Common myeloid progenitor, CD34-positive (primary cell): ENCODE results near the gene DAZAP1.
"Not testable (repeated sequence)": the region's sequence is repeated elsewhere in the genome, so short reads cannot be mapped to it uniquely, and the experiment has no call there.

Source experiments
- CTCF ChIA-PET: fragments of 350-600 bp; sonication (Branson Sonifier 250); formaldehyde crosslinking; loops from one replicate; lab custom pipeline; 2021; ENCODE audit warnings: antibody characterized with exemption; lab: Charles Lee
- POLR2A ChIA-PET: fragments of 350-600 bp; sonication (Branson Sonifier 250); formaldehyde crosslinking; loops from one replicate; lab custom pipeline; 2021; ENCODE audit warnings: antibody characterized with exemption; lab: Charles Lee
- DNase-seq, 3 donors: peaks; one replicate each; pipeline versions ENCODE4 v3.0.0 to v3.0.0-alpha.2; 2013
- H3K27ac ChIP-seq, 2 experiments: 1 replicate in 1 of 2; 2 replicates in 1 of 2; pipeline ENCODE4 v1.7.0; 2013; ENCODE audit warnings: inconsistent platforms in 2 of 2, low read length in 2 of 2, mild to moderate bottlenecking in 2 of 2, low read depth in 1 of 2, moderate library complexity in 1 of 2; ENCODE audit not compliant: severe bottlenecking in 2 of 2, insufficient read depth in 1 of 2, poor library complexity in 1 of 2
- H3K27me3 ChIP-seq, 5 experiments: replicated peaks in 2 of 5; 1 replicate in 3 of 5; 2 replicates in 2 of 5; pipeline versions ENCODE4 v1.6.1 to v1.7.0; 2013; ENCODE audit warnings: low read length in 4 of 5, mild to moderate bottlenecking in 2 of 5, moderate library complexity in 2 of 5, inconsistent platforms in 1 of 5; ENCODE audit not compliant: insufficient read depth in 5 of 5, control insufficient read depth in 4 of 5
- H3K36me3 ChIP-seq, 4 experiments: 1 replicate in 2 of 4; 2 replicates in 2 of 4; pipeline versions ENCODE4 v1.6.1 to v1.7.0; 2013; ENCODE audit warnings: low read length in 3 of 4, control low read depth in 1 of 4, mild to moderate bottlenecking in 1 of 4; ENCODE audit not compliant: control insufficient read depth in 4 of 4, insufficient read depth in 4 of 4
- H3K4me1 ChIP-seq, 4 experiments: 1 replicate in 3 of 4; 2 replicates in 1 of 4; pipeline versions ENCODE4 v1.6.1 to v1.7.1; 2013; ENCODE audit warnings: low read length in 3 of 4, mild to moderate bottlenecking in 3 of 4, control low read depth in 1 of 4, inconsistent platforms in 1 of 4, moderate library complexity in 1 of 4; ENCODE audit not compliant: control insufficient read depth in 4 of 4, insufficient read depth in 4 of 4; ENCODE audit errors: control extremely low read depth in 1 of 4
- H3K4me3 ChIP-seq, 7 experiments: 1 replicate in 4 of 7; 2 replicates in 3 of 7; pipeline versions ENCODE4 v1.5.1 to v1.7.0; 2013; ENCODE audit warnings: mild to moderate bottlenecking in 7 of 7, low read length in 6 of 7, moderate library complexity in 6 of 7, inconsistent platforms in 2 of 7, low read depth in 2 of 7, control low read depth in 1 of 7; ENCODE audit not compliant: insufficient read depth in 4 of 7, control insufficient read depth in 1 of 7; ENCODE audit errors: extremely low read depth in 1 of 7
- H3K9me3 ChIP-seq, 5 experiments: 1 replicate in 4 of 5; 2 replicates in 1 of 5; pipeline versions ENCODE4 v1.6.1 to v1.7.1; 2013; ENCODE audit warnings: low read length in 4 of 5, mild to moderate bottlenecking in 2 of 5, inconsistent platforms in 1 of 5, low read depth in 1 of 5, moderate library complexity in 1 of 5; ENCODE audit not compliant: control insufficient read depth in 4 of 5, insufficient read depth in 2 of 5; ENCODE audit errors: control extremely low read depth in 1 of 5
- WGBS: methylation state at CpG from one replicate; pipeline ENCODE4 v1.1.5; 2013; ENCODE audit not compliant: insufficient coverage; 5-methylcytosine and 5-hydroxymethylcytosine counted together

The DAZAP1 gene

GRCh38 chr19:1474765-1475351 lies 67.5 kb downstream of the DAZAP1 start:
- H3K36me3 ChIP-seq, result peaks cover 0 to 22% (median 4%) of the 10 kb centered on the region in 4 experiments
- H3K27me3 ChIP-seq, result peaks cover 0 to 45% (median 17%) of the 10 kb centered on the region in 5 experiments
- H3K4me1 ChIP-seq, result peaks cover 0 to 36% (median 29%) of the 10 kb centered on the region in 4 experiments
- POLR2A ChIA-PET, result no interaction called here
- 97% methylated on average over 21 of the region's 26 CpGs for WGBS
- no peak overlapping the region for H3K4me3 ChIP-seq
- H3K9me3 ChIP-seq, result no peaks in the 10 kb centered on the region
- no peak for DNase-seq
- no peak overlapping the region for H3K27ac ChIP-seq
- CTCF ChIA-PET, result interaction anchor here (0.5 to 1.2 kb wide), 2 partner anchors 12 to 351 kb away, joined by 3 read pairs; no protein-coding TSS in a partner anchor

DNA sequence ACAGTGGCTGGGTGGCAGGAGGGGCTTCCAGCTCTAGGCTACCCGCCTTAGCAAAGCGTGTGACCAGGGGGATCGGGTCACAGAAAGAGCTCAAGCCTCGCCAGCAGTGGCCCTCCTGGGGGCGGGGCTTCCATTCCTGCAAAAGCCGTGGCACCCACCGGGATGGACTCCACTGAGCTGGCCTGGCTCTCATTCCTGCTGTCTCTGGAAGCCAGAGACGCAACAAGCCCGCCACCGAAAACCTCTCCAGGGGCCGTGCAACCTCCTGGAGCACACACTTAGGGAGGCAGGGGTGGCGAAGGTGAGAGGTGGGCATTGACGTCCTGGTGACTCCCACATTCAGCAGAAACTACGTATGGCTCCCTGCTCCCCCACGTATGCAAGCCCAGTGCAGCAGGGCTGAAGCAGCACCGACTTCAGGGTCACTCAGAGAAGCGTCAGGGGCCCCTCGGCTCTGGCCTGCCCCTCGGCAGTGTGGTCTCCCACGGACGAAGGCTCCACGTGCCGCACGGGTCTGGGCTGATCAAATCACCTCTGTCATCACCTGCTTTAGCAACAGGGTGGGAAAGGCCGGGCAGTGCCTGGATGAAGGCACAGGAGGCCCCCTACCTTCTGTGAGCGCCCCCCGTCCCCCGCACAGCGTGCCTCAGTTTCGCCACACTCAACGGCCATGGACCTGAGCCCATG lies 68.5 kb downstream of the DAZAP1 start:
- Histone ChIP-seq H3K27me3 (peaks cover 0 to 35% (median 14%) of the 10 kb centered on the region in 5 experiments), H3K36me3 (peaks cover 0 to 22% (median 4%) of the 10 kb centered on the region in 4 experiments), H3K4me3 (no peak overlapping the region), H3K4me1 (peaks cover 0 to 26% (median 19%) of the 10 kb centered on the region in 4 experiments), H3K27ac (no peak overlapping the region), H3K9me3 (no peaks in the 10 kb centered on the region)
- ChIA-PET CTCF (interaction anchor here (1.2 to 2.9 kb wide), 3 partner anchors 10 to 20 kb away, joined by 3 to 12 read pairs (median 3); no protein-coding TSS in a partner anchor), POLR2A (no interaction called here)
- no peak for DNase-seq
- WGBS, result 96% methylated on average over 27 of the region's 31 CpGs

DNA sequence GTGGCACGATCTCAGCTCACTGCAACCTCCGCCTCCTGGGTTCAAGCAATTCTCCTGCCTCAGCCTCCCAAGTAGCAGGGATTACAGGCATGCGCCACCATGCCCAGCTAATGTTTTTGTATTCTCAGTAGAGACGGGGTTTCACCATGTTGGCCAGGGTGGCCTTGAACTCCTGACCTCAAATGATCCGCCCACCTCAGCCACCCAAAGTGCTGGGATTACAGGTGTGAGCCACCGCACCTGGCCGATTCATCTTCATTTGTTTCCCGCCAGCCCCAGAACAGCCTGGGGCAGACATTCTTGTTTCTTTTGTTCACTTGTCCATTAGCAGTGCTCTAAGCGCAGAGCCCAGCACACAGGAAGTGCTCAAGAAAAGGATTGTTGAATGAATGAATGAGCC lies 69.7 kb downstream of the DAZAP1 start:
- DNase-seq, H3K9me3 ChIP-seq, POLR2A ChIA-PET, H3K27ac ChIP-seq, H3K4me3 ChIP-seq: not testable (repeated sequence)
- H3K27me3 ChIP-seq, result peaks cover 0 to 23% (median 5%) of the 10 kb centered on the region in 5 experiments
- H3K36me3 ChIP-seq, result peaks cover 0 to 22% (median 4%) of the 10 kb centered on the region in 4 experiments
- CTCF ChIA-PET, result interaction anchor here (2.9 kb wide), 1 partner anchor 11 kb away, joined by 12 read pairs; no protein-coding TSS in a partner anchor
- 97% methylated on average over 8 of the region's 9 CpGs for WGBS
- peaks cover 0 to 15% (median 12%) of the 10 kb centered on the region in 4 experiments for H3K4me1 ChIP-seq

GRCh38 chr19:1478934-1479707 lies 71.7 kb downstream of the DAZAP1 start, which contains the start of gene C19orf25:
Gene C19orf25, minus strand, starts transcription at chr19:1479215. Its CDS starts 312 bp downstream, at chr19:1478903.
- ChIA-PET CTCF (no interaction called here), POLR2A (no interaction called here)
- Histone ChIP-seq H3K27ac (peak within 1 kb of the TSS; percentile 33 to 75), H3K4me3 (peak within 1 kb of the TSS; percentile 56 to 86 (median 72)), H3K36me3 (peaks cover 0 to 19% (median 4%) of the 10 kb centered on the region in 4 experiments), H3K27me3 (peaks cover 0 to 6% (median 0%) of the 10 kb centered on the region in 5 experiments), H3K4me1 (peaks cover 0 to 15% (median 12%) of the 10 kb centered on the region in 4 experiments), H3K9me3 (no peaks in the 10 kb centered on the region)
- DNase-seq, result peak; percentile 88 to 93 (median 93)
- WGBS, result 0% methylated on average over 67 of the region's 71 CpGs

DNA sequence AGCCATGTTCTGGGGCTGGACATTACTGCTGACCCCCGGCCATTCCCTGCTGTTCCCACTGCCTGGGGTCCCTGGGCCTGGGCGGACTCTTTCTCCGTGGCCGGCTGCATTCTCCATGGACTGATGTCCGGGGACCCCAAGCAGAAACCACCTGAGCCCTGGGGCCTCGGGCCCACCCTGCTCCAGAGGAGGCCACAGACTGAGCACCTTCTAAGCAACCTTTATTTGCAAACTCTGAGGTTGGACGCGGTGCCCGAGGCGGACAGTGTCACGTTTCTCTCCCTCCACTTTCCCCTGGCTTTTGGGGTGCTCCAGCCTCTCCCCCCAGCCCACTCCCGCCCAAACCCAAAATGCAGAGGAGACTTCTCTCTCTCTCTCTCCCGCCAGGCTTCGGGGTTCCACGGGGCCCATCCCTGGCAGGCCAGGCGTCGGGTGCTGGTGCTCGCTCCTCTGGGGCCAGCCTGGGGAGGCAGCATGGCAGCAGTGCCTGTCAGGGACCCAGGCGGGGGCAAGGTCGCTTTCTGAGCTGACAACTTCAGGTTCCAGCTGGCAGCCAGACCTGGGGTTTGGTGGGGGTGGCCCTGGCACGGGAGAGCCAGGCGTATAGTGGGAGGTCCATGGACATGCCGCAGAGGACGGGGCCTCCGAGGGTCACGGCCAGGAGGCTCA lies 74.0 kb downstream of the DAZAP1 start:
- Histone ChIP-seq H3K4me1 (peaks cover 0 to 15% (median 12%) of the 10 kb centered on the region in 4 experiments), H3K27me3 (no peaks in the 10 kb centered on the region), H3K9me3 (no peaks in the 10 kb centered on the region), H3K4me3 (no peak overlapping the region), H3K27ac (no peak overlapping the region), H3K36me3 (peaks cover 0 to 6% (median under 1%) of the 10 kb centered on the region in 4 experiments)
- ChIA-PET CTCF (interaction anchor here (1.2 kb wide), 2 partner anchors 10 to 15 kb away, joined by 3 to 4 read pairs; no protein-coding TSS in a partner anchor), POLR2A (no interaction called here)
- 92% methylated on average over 20 of the region's 26 CpGs for WGBS
- DNase-seq, result no peak

- Histone ChIP-seq H3K4me3 (no peak overlapping the region), H3K4me1 (peaks cover 0 to 15% (median 12%) of the 10 kb centered on the region in 4 experiments), H3K36me3 (peaks cover 0 to 3% (median 0%) of the 10 kb centered on the region in 4 experiments), H3K27me3 (no peaks in the 10 kb centered on the region), H3K9me3 (no peaks in the 10 kb centered on the region), H3K27ac (no peak overlapping the region)
- WGBS, result 97% methylated on average over 31 of the region's 36 CpGs
- ChIA-PET POLR2A (no interaction called here), CTCF (interaction anchor here (1.2 kb wide), 1 partner anchor 11 kb away, joined by 4 read pairs; no protein-coding TSS in a partner anchor)
- peak in 1 of 3 donors; percentile 43 for DNase-seq
Measured at GRCh38 chr19:1481893-1482360, 74.5 kb downstream of the DAZAP1 start.
